ENCODE results near the gene ACADVL.

ACADVL gene

GRCh38 chr17:7249830-7250229 is 30.1 kb downstream of the ACADVL start:
- H3K4me3 ChIP-seq (ENCODE audit: low read length) = peak overlapping the region; percentile 77
- TF ChIP-seq CTCF (IDR thresholded peaks at IDR 0.05; ENCODE audit: insufficient read depth, low read depth, low read length, missing control alignments) = no peak
- no peak for DNase-seq (ENCODE audit: low read depth)

GRCh38 chr17:7250695-7251627 is 31.2 kb downstream of the ACADVL start:
- DNase-seq (ENCODE audit: low read depth) = peak; percentile 32
- no peak for TF ChIP-seq CTCF (IDR thresholded peaks at IDR 0.05; ENCODE audit: insufficient read depth, low read depth, low read length, missing control alignments)
- peak overlapping the region; percentile 77 for H3K4me3 ChIP-seq (ENCODE audit: low read length)

- DNase-seq (ENCODE audit: low read depth) = peak; percentile 99
- TF ChIP-seq CTCF (IDR thresholded peaks at IDR 0.05; ENCODE audit: insufficient read depth, low read depth, low read length, missing control alignments) = no peak
- peak within 1 kb of the TSS; percentile 77 for H3K4me3 ChIP-seq (ENCODE audit: low read length)
Observed at GRCh38 chr17:7251661-7252175, 32.0 kb downstream of the ACADVL start, which contains the start of gene CTDNEP1. CTDNEP1 (minus strand) TSS chr17:7251734; CDS start chr17:7251296, 438 bp downstream.

- TF ChIP-seq CTCF (IDR thresholded peaks at IDR 0.05; ENCODE audit: insufficient read depth, low read depth, low read length, missing control alignments) = no peak
Observed at GRCh38 chr17:7252176-7253043, 32.7 kb downstream of the ACADVL start, which contains the start of gene ELP5. ELP5 (plus strand) TSS chr17:7252215; CDS start chr17:7252551, 336 bp downstream.

GRCh38 chr17:7253082-7253481 is 33.3 kb downstream of the ACADVL start:
- H3K4me3 ChIP-seq (ENCODE audit: low read length) = peak overlapping the region; percentile 77
- DNase-seq (ENCODE audit: low read depth) = no peak
- no peak for TF ChIP-seq CTCF (IDR thresholded peaks at IDR 0.05; ENCODE audit: insufficient read depth, low read depth, low read length, missing control alignments)

More at GRCh38 chr17:7252176-7253043, 32.7 kb downstream of the ACADVL start, which contains the start of gene ELP5:
- DNase-seq (ENCODE audit: low read depth) = peak; percentile 93
- H3K4me3 ChIP-seq (ENCODE audit: low read length) = peak within 1 kb of the TSS; percentile 77

- no peak for TF ChIP-seq CTCF (IDR thresholded peaks at IDR 0.05; ENCODE audit: insufficient read depth, low read depth, low read length, missing control alignments)
- DNase-seq (ENCODE audit: low read depth) = no peak
- no peak overlapping the region for H3K4me3 ChIP-seq (ENCODE audit: low read length)
Observed at GRCh38 chr17:7254511-7254910, 34.8 kb downstream of the ACADVL start.

All from epithelial cell of esophagus (primary cell).